ENCODE measurements around the gene CAND2.
A peak's percentile ranks its signal among the peaks of the same experiment; 100 is the strongest.

- TF ChIP-seq CTCF (IDR thresholded peaks at IDR 0.05 in 2 of 3, conservative IDR thresholded peaks at IDR 0.05 in 1 of 3; ENCODE audit: control insufficient read depth in 2 of 3, extremely low read depth in 1 of 3, insufficient read depth in 1 of 3, low read depth in 3 of 3, low read length in 3 of 3) (peak in 2 of 3 experiments; percentile 18 to 33; a peak in 3 of 6 replicates), REST (IDR thresholded peaks at IDR 0.05; ENCODE audit: low read depth, low read length) (no peak), MTA3 (IDR thresholded peaks at IDR 0.05; ENCODE audit: borderline replicate concordance, low read length) (no peak)
Observed at GRCh38 chr3:12875857-12876836, 79.7 kb downstream of the CAND2 start.

Data from GM12878 (cell line).